Breast epithelium (tissue), 4 donors: ENCODE data around the gene SLC34A3. TPM values are rescaled to one million over a fixed set of nuclear protein-coding genes. Genes with fewer than 3 reads are reported as not detected.

Source experiments
- DNase-seq, 2 donors: peaks; one replicate each; pipeline ENCODE4 v3.0.0-alpha.2; 2019; ENCODE audit warnings: low spot score in 2 of 2
- H3K27ac ChIP-seq, 2 donors: fragments of 200-600 bp; sonication (generic) in 1 of 2; one replicate each; pipeline ENCODE4 v1.5.1; 2016 to 2019; ENCODE audit warnings: mild to moderate bottlenecking in 1 of 2
- H3K27me3 ChIP-seq, 2 donors: fragments of 200-600 bp; sonication (generic) in 1 of 2; one replicate each; pipeline versions ENCODE4 v1.5.1 to v1.6.0; 2017 to 2019; ENCODE audit warnings: control low read depth in 1 of 2, mild to moderate bottlenecking in 1 of 2
- H3K36me3 ChIP-seq: fragments of 200-600 bp; one replicate; pipeline ENCODE4 v1.5.1; 2019
- H3K4me1 ChIP-seq, 2 donors: fragments of 200-600 bp; sonication (generic); one replicate each; pipeline ENCODE4 v1.5.1; 2016 to 2019; ENCODE audit warnings: control low read depth in 1 of 2
- H3K4me3 ChIP-seq, 3 donors: fragments of 200-600 bp; sonication (generic); 1 replicate in 2 of 3; 2 replicates in 1 of 3; pipeline ENCODE4 v1.5.1; 2016 to 2019; ENCODE audit warnings: mild to moderate bottlenecking in 3 of 3, moderate library complexity in 2 of 3
- H3K9me3 ChIP-seq, 2 donors: fragments of 200-600 bp; sonication (generic) in 1 of 2; one replicate each; pipeline ENCODE4 v1.5.1; 2016 to 2019; ENCODE audit warnings: control low read depth in 1 of 2
- POLR2A ChIP-seq: fragments of 450-650 bp; IDR thresholded peaks from one replicate; pipeline ENCODE4 v1.6.1; 2016; ENCODE audit warnings: antibody characterized with exemption, mild to moderate bottlenecking, moderate library complexity
- POLR2AphosphoS5 ChIP-seq, 3 donors: sonication (generic); formaldehyde crosslinking; IDR thresholded peaks; one replicate each; pipeline ENCODE4 v1.6.1; 2017; ENCODE audit warnings: antibody characterized with exemption in 3 of 3
- intact Hi-C: fragments of 100-400 bp; cut with DNase I; formaldehyde crosslinking; loops from one replicate; pipeline ENCODE4 v1.15.1; 2023; ENCODE audit warnings: low total_unique reads
- total RNA-seq, 3 donors: library from RNA; depleted of rRNA; stranded (reverse); fragments of >200 nt; gene quantifications; one replicate each; pipeline ENCODE4 v1.1.0, GENCODE V29; 2016
- TF ChIP-seq, protein P1 (sequence below), 3 donors: fragments of 450-650 bp; IDR thresholded peaks; one replicate each; pipeline ENCODE4 v1.5.1; 2016 to 2017; ENCODE audit warnings: antibody characterized with exemption in 3 of 3, mild to moderate bottlenecking in 3 of 3, moderate library complexity in 3 of 3

SLC34A3 gene
- total RNA-seq, 3 donors from 2014 or later = not detected

- H3K4me1 ChIP-seq = peaks cover 5 to 7% of the 10 kb centered on the region in 2 donors
- no peak for DNase-seq
- peaks cover 2 to 20% of the 10 kb centered on the region in 2 donors for H3K27me3 ChIP-seq
- intact Hi-C loops = no loop called here
- no peaks in the 10 kb centered on the region for H3K9me3 ChIP-seq
- TF ChIP-seq POLR2A (no peak), POLR2AphosphoS5 (IDR thresholded peaks at IDR 0.05) (no peak)
- TF ChIP-seq, protein P1, sequence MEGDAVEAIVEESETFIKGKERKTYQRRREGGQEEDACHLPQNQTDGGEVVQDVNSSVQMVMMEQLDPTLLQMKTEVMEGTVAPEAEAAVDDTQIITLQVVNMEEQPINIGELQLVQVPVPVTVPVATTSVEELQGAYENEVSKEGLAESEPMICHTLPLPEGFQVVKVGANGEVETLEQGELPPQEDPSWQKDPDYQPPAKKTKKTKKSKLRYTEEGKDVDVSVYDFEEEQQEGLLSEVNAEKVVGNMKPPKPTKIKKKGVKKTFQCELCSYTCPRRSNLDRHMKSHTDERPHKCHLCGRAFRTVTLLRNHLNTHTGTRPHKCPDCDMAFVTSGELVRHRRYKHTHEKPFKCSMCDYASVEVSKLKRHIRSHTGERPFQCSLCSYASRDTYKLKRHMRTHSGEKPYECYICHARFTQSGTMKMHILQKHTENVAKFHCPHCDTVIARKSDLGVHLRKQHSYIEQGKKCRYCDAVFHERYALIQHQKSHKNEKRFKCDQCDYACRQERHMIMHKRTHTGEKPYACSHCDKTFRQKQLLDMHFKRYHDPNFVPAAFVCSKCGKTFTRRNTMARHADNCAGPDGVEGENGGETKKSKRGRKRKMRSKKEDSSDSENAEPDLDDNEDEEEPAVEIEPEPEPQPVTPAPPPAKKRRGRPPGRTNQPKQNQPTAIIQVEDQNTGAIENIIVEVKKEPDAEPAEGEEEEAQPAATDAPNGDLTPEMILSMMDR (IDR thresholded peaks at IDR 0.05) = no peak
- no peaks in the 10 kb centered on the region for H3K36me3 ChIP-seq
- no peak overlapping the region for H3K27ac ChIP-seq
- peak overlapping the region; percentile 47 to 60 (median 51) for H3K4me3 ChIP-seq
Observed at GRCh38 chr9:137278721-137279711, 48.3 kb downstream of the SLC34A3 start.

DNA sequence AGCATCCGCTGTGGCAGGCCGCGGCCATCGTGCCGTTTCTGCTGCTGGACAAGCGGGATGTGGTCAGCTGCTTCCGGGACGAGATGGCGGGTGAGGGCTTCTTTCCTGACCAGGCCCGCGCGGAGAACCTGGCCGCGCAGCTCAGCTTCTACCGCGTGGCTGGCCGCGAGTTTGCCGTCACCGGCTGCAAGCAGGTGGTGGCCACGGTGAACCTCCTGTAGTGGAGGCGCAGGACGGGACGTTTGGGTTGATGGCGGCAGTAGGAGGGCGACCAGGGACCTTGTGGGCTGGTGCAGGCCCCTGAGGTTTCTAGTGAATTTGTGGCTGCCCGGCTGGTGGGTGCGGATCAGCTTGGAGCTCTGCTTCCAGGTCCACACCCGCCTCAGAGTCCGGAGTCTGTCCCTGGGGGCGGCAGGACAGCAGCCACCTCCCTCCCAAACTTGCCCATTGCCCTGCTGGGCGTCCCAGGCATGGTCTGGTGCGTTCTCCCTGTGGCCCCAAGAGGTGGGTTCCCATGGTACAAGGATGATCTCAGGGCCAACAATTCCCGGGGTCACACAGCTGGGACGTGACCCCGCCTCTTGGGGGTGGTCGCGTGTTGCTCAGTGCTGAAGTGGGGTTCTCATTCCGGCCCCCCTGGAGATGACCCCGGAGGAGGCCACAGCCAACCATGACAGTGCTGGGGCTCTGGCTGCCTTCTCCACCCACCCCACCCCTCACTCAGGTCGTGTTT is 49.2 kb downstream of the SLC34A3 start:
- TF ChIP-seq, protein P1 (IDR thresholded peaks at IDR 0.05) = no peak
- TF ChIP-seq POLR2A (no peak), POLR2AphosphoS5 (IDR thresholded peaks at IDR 0.05) (no peak)
- no peak for DNase-seq
- no peak overlapping the region for H3K27ac ChIP-seq
- intact Hi-C loops = loop anchor here (10.0 kb wide), 1 partner anchor 155 kb away; no protein-coding TSS in a partner anchor
- H3K4me3 ChIP-seq = no peak overlapping the region
- no peaks in the 10 kb centered on the region for H3K9me3 ChIP-seq
- H3K4me1 ChIP-seq = peaks cover 5 to 7% of the 10 kb centered on the region in 2 donors
- H3K36me3 ChIP-seq = no peaks in the 10 kb centered on the region
- peaks cover 2 to 20% of the 10 kb centered on the region in 2 donors for H3K27me3 ChIP-seq

DNA sequence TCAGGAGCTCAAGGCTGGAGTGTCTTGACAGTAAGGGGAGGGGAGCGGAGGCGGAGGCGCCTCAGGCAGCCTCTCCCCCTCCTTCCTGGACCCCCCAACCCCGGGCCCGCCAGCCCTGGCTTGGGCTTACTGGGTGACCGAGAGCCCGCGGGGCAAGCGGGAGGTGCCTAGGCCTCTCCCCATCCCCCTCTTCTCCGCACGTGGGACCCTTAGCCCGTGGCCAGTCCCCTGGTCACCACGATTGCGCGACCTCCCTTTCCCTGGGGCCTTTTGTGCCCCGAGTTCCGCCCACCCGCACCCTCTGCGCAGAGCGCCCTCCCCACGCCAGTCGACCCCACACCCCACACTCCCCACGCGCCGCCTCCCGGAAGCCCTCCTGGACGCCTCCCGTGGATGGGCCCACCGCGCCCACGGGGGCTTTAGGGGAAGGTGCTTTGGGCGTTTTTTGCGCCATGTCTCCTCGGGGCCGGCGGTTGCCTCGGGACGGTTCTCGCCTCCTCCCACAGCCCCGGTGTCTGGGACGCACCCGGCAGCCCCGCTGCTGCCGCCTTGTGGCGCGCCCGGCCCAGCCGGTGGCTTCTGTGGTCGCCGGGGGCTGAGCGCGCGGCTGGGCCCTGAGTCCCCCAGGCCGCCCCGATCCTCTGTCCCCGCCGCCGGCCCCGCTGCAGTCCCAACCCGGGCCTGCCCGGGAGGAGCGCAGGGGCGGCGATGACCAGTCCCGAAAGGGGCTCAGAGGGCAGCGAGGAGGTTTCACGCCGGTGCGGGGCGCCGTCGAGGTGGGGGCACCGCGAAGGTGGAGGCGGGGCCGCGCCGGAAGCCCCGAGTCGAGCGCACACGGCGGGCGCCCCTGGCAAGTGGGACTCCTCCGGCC is 50.0 kb downstream of the SLC34A3 start:
- no peaks in the 10 kb centered on the region for H3K36me3 ChIP-seq
- H3K4me3 ChIP-seq = peak overlapping the region in 2 of 3 donors; percentile 23 to 57
- intact Hi-C loops = loop anchor here (10.0 kb wide), 1 partner anchor 154 kb away; no protein-coding TSS in a partner anchor
- H3K9me3 ChIP-seq = no peaks in the 10 kb centered on the region
- TF ChIP-seq, protein P1 (IDR thresholded peaks at IDR 0.05) = peak in 1 of 3 donors; percentile 32
- TF ChIP-seq POLR2A = no peak
- no peak for TF ChIP-seq POLR2AphosphoS5 (IDR thresholded peaks at IDR 0.05)
- no peak overlapping the region for H3K27ac ChIP-seq
- peaks cover 2 to 20% of the 10 kb centered on the region in 2 donors for H3K27me3 ChIP-seq
- peaks cover 5 to 7% of the 10 kb centered on the region in 2 donors for H3K4me1 ChIP-seq
- no peak for DNase-seq

GRCh38 chr9:137281345-137282116 is 50.8 kb downstream of the SLC34A3 start:
- intact Hi-C loops = loop anchor here (10.0 kb wide), 1 partner anchor 153 kb away; no protein-coding TSS in a partner anchor
- TF ChIP-seq, protein P1 (IDR thresholded peaks at IDR 0.05) = no peak
- TF ChIP-seq POLR2AphosphoS5 (IDR thresholded peaks at IDR 0.05) = no peak
- TF ChIP-seq POLR2A = no peak

More at GRCh38 chr9:137281345-137282116, 50.8 kb downstream of the SLC34A3 start:
- peak overlapping the region in 2 of 3 donors; percentile 23 to 57 for H3K4me3 ChIP-seq
- peaks cover 5 to 7% of the 10 kb centered on the region in 2 donors for H3K4me1 ChIP-seq
- no peak for DNase-seq
- H3K27ac ChIP-seq = no peak overlapping the region
- no peaks in the 10 kb centered on the region for H3K9me3 ChIP-seq
- peaks cover 2 to 20% of the 10 kb centered on the region in 2 donors for H3K27me3 ChIP-seq
- H3K36me3 ChIP-seq = no peaks in the 10 kb centered on the region
